CD4-positive, alpha-beta T cell treated with Interleukin-4 for 4 hours (primary cell): ENCODE data around the gene SPX.

Experiments
- DNase-seq: peaks from one replicate; pipeline ENCODE4 v3.0.0-alpha.2; 2020

The SPX gene

DNA sequence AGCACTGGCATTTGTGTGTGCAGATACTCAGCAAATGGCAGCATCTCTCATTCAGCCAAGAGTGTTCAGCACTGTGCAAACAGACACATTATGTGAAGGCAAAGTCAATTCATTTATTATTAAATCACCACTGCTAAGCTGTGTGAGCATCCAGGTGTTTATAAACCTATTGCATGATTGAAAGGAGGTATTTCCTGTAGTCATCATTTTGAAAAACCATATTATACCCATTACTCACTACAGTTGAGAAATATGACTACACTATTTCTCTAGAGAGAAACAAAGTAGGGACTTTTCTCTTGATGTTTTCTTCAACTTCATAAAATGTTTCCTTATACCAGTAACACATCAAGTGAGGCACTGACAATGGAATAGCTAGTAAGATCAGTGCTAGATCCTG lies 13.7 kb downstream of the SPX start:
- DNase-seq, result no peak

- DNase-seq, result no peak
Measured at GRCh38 chr12:21541773-21542172, 15.7 kb downstream of the SPX start.

GRCh38 chr12:21542403-21542802 lies 16.3 kb downstream of the SPX start:
- DNase-seq, result no peak

- DNase-seq, result no peak
Measured at GRCh38 chr12:21543151-21543550, 17.1 kb downstream of the SPX start.

GRCh38 chr12:21545557-21545956 lies 19.5 kb downstream of the SPX start:
- DNase-seq, result no peak

DNA sequence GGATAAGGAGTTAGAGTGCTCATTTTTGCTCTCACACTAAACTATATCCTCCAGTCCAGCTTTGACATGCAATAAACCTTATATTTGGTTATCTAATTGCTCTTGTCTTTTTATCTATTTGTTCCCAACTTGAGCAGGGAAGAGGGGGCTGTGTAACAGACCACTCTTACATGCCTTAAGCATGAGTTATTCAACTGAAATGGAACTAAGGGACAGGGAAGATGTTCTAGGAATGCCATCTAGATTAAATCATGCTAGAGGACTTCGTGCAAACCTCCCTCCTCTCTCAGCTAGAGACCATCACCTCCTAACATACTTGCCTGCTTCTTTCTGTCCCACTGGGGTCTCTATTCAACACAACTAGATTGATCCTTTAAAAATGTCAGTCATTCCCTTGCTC lies 20.6 kb downstream of the SPX start:
- no peak for DNase-seq

GRCh38 chr12:21547437-21547836 lies 21.3 kb downstream of the SPX start:
- no peak for DNase-seq

GRCh38 chr12:21551841-21552465 lies 25.9 kb downstream of the SPX start:
- DNase-seq, result no peak

DNA sequence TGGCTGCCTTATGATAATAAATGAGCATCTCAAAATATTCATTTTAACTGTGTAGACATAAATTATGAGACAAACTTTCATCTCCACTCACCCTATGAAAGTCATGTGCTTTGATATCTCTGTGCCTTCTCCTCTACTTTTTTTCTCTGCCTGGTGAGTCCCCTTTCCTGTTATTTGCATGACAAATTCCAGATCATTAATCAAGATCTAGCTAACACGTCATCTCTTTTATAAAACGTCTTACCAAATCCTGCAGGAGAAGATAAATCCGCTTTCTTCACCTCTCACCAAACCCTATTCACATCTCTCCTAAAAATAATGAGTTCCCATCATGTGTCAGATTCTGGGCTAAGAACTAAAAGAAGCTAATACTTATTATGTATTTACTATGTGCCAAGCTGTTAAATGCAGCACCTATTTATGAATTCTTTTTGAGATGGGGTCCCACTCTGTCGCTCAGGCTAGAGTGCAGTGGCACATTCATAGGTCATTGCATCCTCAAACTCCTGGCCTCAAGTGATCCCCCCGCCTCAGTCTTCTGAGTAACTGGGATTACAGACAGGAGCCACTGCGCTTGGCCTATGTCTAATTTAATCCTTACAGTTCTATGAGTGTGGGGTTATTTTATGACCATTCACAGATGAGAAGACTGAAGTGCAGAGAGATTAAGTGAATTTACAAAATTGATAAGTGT lies 26.7 kb downstream of the SPX start:
- no peak for DNase-seq

- no peak for DNase-seq
Measured at GRCh38 chr12:21553329-21553675, 27.2 kb downstream of the SPX start.

DNA sequence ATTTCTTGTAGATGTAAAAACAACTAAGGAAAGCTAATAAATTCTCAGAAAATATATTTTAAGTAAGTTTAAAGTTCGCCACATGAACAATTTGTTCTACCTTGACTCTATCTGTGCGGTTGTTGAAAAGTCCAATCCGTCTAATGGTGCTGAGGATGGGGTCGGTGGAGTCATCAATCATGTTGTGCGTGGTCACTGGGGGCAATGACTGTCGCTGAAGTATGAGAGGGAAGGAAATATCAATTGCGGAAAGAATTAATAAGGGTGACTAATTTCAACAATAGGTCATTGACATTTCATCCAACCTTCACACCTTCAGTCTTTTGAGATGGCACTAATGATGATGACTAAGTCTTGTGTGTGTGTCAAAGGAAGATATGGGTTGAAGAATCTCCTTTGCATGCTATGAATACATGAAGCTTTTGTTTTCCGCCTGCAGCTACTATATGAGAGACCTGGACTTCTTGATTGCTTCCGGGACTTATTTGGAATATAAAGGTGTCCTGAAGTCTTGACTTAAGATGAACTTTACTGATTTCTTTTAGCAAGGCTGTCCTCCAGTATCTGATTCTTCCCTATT lies 32.1 kb downstream of the SPX start:
- no peak for DNase-seq

DNA sequence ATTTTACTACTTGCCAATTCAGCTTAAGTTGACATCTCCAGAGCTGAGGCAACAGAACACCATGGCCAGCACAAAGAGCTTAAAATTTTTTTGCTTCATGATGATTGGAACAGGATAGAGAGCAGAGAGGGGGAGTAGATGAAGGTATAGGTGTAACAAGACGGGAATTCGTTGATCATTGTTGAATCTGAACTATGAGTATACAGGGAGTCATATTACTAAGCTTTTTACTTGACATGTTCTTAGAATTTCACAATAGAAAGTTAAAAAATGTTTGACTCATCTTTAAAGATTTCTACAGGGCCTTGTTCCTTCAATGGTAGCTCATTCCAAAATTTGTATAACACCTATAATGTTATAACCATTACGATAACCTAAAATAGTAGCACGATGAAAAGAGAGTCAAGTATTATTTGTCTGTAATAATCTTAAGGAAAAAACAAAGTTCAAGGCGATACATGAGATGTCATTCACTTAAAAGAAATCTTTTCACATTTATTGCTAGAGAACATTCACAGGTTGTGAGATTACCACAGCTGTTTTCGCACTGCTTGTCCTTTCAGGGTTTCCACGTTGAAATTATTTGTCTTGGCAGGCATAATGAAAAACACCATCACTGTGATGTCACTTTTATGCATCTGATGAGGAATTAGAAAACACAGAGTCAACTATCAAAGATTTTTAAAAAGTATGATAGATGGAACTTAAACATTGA lies 33.9 kb downstream of the SPX start:
- DNase-seq, result no peak

DNA sequence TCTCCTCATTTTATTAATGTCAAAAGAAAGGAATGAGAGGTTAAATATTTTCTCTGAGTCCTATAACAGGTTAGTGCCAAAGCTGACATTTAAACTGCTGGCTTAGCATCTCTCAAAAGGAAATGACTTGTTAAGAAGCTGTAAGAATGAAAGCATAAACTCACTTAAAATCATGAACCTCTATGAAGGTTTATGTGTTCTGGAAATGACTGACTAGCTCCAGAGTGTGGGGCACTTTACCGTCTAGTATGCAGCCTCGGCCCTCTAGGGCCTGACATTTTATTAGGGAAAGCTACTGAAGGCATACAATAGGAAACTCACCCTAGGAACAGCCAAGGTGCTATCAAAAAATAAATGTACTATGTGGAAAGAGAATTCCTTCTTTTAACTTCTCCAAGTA lies 35.1 kb downstream of the SPX start:
- no peak for DNase-seq

DNA sequence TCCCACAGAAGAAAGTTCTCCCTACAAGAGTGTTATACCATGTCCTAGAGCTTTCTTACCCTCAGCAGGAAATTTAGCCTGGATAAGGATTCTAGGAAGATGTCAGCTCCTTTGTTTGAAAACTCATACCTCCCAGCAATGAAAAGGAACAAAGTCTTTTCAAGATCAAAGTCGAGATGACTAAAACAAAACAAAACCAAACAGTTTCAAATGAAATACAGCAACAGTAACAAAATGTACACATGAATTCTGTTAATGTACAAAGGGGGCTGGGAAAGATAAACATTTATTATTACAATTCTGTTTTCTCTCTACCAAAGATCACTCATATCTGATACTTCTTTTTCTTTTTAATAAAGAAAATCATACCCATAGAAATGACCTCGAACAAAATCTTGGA lies 36.8 kb downstream of the SPX start:
- DNase-seq, result no peak

DNA sequence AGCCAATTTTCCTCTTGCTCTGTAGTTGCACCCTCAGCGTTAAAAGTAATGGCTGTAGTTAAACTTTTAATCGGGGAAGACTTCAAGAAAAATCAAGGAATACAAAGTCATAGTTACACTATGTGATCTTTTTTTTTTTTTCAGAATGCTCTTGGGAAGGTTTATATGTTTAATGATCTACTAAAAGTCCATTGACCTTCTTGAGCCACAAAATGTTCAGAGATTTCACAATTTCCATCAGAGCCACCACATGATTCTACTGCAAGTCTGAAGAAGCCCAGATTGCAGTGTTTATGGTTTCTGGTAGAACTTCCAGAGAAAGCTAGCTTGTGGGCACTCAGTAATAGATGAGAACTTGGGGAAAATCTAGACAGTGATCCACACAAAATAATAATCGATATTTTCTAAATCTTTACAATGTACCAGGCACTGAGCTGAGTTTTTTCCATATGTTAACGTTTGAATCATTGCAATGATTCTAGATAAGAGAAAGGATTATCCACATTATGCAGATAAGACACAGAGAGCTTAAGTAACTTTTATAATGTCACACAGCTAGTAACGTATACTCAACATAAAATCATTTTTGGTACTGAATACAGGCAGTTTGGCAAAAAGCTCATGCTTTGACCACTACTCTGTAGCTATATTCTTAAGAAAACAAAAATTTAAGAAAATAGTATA lies 40.3 kb downstream of the SPX start:
- no peak for DNase-seq

- DNase-seq, result no peak
Measured at GRCh38 chr12:21566907-21567394, 40.9 kb downstream of the SPX start.

DNA sequence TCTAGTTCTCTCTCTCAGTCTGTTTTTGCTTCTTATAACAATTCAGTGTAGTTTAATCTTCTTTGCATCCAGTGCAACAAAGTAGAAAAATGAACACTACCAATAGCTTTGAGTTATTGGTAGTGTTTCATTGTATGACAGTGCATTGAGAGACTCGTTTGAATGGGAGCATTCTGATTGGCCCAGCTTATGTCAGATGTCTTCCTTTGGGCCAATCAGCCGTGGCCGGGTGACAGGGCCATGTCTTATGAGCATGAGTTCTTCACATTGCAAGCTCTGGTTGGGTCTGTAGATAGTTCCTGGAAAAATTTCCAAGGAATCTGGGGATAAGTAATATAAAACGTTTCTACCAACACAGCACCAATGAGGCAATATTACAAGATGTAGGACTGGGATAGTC lies 42.0 kb downstream of the SPX start:
- no peak for DNase-seq

DNA sequence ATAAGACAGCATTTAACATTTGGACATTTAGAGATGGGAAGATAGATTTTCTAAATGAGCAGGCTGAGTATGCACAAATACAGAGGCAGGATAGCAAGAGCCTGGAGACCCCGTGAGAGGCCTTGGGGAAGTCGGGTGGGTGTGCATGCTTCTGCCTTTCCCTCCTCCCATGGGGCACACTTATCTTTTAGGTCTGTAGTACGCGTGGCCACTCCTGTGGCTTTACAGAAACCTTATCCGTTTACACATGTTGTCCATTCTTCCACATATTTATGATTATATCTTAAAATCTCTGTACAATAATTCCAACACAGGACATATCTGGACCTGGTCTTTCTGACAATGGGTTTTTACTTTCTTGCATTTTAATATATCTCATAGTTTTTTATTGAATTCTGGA lies 45.0 kb downstream of the SPX start:
- DNase-seq, result no peak

DNA sequence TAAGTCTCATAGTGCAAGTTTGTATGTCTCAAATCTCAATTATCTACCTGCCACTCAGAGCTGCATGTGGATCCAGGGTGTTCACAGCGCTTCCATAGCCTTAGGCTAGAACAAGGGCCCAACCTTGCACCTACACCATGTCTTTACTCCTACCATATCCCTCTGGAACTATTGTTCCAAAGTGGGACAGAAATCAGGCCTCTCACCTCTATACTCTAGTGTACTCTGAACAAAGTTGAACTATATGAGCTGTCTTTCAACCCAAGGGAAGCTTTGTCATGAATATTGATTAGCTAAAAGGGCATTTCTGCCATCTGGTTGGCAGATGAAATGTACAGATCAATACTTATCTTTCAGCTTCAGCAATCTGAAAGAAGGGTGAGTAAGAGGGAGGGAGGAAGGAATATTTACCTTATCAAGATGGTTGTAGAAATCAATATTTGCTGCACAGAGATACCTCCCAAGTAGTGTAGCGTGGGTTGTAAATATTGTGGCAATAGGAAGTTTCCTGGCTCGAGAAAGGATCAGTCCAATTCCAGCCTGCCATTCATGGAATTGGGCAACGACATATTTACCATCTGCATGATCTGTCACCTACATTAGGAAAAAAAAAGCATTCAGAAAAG lies 47.8 kb downstream of the SPX start:
- DNase-seq, result no peak

GRCh38 chr12:21576431-21576830 lies 50.3 kb downstream of the SPX start:
- no peak for DNase-seq

DNA sequence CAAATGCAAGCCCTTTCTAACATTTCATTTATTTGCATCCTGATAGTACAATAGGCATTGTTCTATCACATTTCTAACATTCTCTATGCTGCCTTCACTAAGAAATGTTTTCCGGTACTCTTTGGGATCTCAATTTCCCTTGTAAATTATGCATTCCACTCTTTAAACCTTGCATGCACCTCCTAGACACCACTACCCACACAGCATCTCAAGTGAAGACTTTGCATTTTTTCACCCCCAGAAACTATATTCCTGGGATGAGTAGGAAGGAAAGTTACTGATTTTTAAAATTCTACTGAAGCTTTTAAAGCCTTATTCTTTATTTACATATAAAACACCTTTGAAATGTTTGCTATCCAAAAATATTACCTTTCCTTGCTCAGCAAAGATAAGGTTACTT lies 51.4 kb downstream of the SPX start:
- DNase-seq, result no peak

GRCh38 chr12:21580748-21581516 lies 54.8 kb downstream of the SPX start:
- no peak for DNase-seq
